ENCODE results near the gene WFIKKN1. TPM values are rescaled to one million over a fixed set of nuclear protein-coding genes. Genes with fewer than 3 reads are reported as not detected.

The WFIKKN1 gene
- total RNA-seq, 2 experiments from 2014 or later = 0.47 to 1.2 TPM

DNA sequence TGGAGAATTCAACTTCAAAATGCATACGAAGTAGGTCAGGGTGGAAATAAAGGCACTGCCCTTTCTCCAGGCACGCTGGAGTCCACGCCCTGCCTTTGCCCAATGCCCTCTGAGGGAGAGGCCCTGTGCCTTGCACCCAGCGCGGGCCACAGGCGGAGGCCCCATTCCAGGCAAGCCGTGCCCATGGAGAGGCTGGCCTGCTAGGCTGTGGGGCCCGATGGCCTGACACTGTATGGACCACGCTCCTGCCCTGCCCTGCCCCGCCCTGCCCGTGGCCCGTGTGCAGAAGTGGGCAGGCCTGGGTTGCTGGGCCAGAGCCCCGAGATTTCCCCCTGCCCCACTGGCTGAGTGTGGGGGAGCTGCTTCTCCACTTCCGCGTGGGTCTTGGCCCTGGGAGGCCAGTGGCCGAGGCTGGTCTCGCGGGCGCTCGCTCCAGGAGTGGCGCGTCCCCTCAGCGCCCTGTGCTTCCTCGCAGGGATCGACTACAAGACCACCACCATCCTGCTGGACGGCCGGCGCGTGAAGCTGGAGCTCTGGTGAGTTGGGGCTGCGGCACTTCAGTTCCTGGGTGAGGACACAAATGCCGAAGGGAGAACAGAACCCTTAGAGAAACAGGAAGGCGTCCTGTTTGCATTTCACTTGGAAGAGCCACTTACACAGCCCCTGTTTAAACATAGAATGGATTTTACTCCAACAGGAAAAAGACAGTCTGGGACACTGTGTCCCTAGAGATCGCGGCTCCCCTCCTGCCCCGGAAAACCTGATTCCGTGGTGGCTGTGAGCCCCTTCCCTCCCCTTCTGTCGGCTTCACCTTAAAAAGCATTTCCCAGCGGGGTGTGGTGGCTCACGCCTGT lies 13.8 kb upstream of the WFIKKN1 start:
- no peak overlapping the region for H3K4me2 ChIP-seq (ENCODE audit: low read length)
- H3K79me2 ChIP-seq (ENCODE audit: insufficient read depth, low read depth, low read length) = no peaks in the 10 kb centered on the region
- BruUV-seq (replicated peaks) = no TSS peak
- DNase-seq (ENCODE audit: low spot score) = no peak
- H3K4me3 ChIP-seq (ENCODE audit: low read depth, low read length, poor library complexity, severe bottlenecking) = no peak overlapping the region
- H3K36me3 ChIP-seq (ENCODE audit: insufficient read depth, low read length) = no peaks in the 10 kb centered on the region
- no peak overlapping the region for H3K27ac ChIP-seq (ENCODE audit: low read depth, low read length, poor library complexity, severe bottlenecking)
- intact Hi-C loops (cut with micrococcal nuclease; ENCODE audit: unreplicated experiment) = no loop called here
- H3K9me2 ChIP-seq (ENCODE audit: insufficient read depth, low read length) = no peaks in the 10 kb centered on the region
- POLR2A ChIA-PET = no interaction called here
- H2AFZ ChIP-seq (ENCODE audit: low read length) = no peak overlapping the region
- CTCF ChIA-PET (ENCODE audit: unreplicated experiment) = no interaction called here
- no peaks in the 10 kb centered on the region for H3K9me3 ChIP-seq (ENCODE audit: low read length)
- no peak for TF ChIP-seq EZH2phosphoT487 (IDR thresholded peaks at IDR 0.05; ENCODE audit: borderline replicate concordance, low read depth, low read length)
- TF ChIP-seq, protein P1, sequence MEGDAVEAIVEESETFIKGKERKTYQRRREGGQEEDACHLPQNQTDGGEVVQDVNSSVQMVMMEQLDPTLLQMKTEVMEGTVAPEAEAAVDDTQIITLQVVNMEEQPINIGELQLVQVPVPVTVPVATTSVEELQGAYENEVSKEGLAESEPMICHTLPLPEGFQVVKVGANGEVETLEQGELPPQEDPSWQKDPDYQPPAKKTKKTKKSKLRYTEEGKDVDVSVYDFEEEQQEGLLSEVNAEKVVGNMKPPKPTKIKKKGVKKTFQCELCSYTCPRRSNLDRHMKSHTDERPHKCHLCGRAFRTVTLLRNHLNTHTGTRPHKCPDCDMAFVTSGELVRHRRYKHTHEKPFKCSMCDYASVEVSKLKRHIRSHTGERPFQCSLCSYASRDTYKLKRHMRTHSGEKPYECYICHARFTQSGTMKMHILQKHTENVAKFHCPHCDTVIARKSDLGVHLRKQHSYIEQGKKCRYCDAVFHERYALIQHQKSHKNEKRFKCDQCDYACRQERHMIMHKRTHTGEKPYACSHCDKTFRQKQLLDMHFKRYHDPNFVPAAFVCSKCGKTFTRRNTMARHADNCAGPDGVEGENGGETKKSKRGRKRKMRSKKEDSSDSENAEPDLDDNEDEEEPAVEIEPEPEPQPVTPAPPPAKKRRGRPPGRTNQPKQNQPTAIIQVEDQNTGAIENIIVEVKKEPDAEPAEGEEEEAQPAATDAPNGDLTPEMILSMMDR (conservative IDR thresholded peaks at IDR 0.05; ENCODE audit: low read length) = no peak
- no peaks in the 10 kb centered on the region for H3K4me1 ChIP-seq (ENCODE audit: insufficient read depth, low read length, poor library complexity, severe bottlenecking)
- H4K20me1 ChIP-seq (ENCODE audit: insufficient read depth, low read length) = no peaks in the 10 kb centered on the region

DNA sequence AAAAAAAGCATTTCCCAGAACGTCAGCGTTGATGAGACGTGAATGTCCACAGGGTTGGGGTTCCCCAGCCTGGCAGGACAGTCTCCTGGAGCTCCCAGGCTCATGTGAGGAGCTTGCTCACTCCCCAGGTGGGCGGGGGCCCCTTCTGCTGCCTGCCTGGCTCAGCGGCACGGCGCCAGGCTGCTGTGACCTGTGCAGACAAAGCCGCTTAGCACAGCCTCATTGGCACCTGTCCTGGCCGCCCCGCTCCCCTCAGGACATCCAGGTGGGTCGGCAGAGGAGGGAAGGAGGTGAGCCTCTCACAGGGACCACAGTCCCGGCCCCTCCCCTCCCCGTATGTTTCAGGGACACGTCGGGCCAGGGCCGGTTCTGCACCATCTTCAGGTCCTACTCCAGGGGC lies 12.9 kb upstream of the WFIKKN1 start:
- H2AFZ ChIP-seq (ENCODE audit: low read length) = no peak overlapping the region
- H3K27ac ChIP-seq (ENCODE audit: low read depth, low read length, poor library complexity, severe bottlenecking) = no peak overlapping the region
- H3K4me2 ChIP-seq (ENCODE audit: low read length) = no peak overlapping the region
- ChIA-PET POLR2A (no interaction called here), CTCF (ENCODE audit: unreplicated experiment) (no interaction called here)
- no peaks in the 10 kb centered on the region for H3K4me1 ChIP-seq (ENCODE audit: insufficient read depth, low read length, poor library complexity, severe bottlenecking)
- H3K36me3 ChIP-seq (ENCODE audit: insufficient read depth, low read length) = no peaks in the 10 kb centered on the region
- no peak for TF ChIP-seq EZH2phosphoT487 (IDR thresholded peaks at IDR 0.05; ENCODE audit: borderline replicate concordance, low read depth, low read length)
- TF ChIP-seq, protein P1 (conservative IDR thresholded peaks at IDR 0.05; ENCODE audit: low read length) = no peak
- no peaks in the 10 kb centered on the region for H3K79me2 ChIP-seq (ENCODE audit: insufficient read depth, low read depth, low read length)
- H4K20me1 ChIP-seq (ENCODE audit: insufficient read depth, low read length) = no peaks in the 10 kb centered on the region
- no peaks in the 10 kb centered on the region for H3K9me2 ChIP-seq (ENCODE audit: insufficient read depth, low read length)
- intact Hi-C loops (cut with micrococcal nuclease; ENCODE audit: unreplicated experiment) = no loop called here
- H3K9me3 ChIP-seq (ENCODE audit: low read length) = no peaks in the 10 kb centered on the region
- DNase-seq (ENCODE audit: low spot score) = no peak
- H3K4me3 ChIP-seq (ENCODE audit: low read depth, low read length, poor library complexity, severe bottlenecking) = no peak overlapping the region
- BruUV-seq (replicated peaks) = no TSS peak

DNA sequence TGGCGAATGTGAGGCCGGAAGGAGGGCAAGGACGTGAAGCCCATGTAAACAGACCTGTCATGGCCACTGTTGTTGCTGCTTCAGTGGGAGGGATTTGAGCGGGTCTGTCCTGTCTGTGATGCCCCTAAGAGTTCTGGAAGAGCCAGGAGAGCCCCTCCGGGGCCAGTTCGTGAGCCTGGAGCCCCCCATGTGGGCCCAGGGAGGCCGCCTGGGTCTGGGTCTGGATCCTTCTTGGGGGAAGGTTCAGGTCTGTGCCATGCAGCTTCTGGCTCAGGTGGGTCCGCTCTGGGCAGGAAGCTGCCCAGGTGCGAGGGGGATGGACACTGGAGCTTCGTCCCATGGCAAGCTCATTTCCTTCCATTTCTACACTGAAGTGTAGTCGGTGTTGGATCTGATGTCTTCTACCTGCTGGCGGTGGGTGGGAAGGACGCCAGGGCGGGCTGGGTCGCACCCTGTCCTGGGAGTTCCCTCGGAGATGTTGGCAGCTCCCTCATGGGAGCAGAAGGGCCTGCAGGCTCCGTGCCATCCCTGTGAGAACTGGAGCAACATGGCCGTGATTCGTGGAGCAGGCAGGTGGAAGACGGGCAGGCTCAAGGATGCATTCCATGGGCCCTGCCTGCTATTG lies 11.2 kb upstream of the WFIKKN1 start:
- no peaks in the 10 kb centered on the region for H3K36me3 ChIP-seq (ENCODE audit: insufficient read depth, low read length)
- H2AFZ ChIP-seq (ENCODE audit: low read length) = no peak overlapping the region
- no peak for DNase-seq (ENCODE audit: low spot score)
- H3K4me3 ChIP-seq (ENCODE audit: low read depth, low read length, poor library complexity, severe bottlenecking) = no peak overlapping the region
- no peaks in the 10 kb centered on the region for H3K79me2 ChIP-seq (ENCODE audit: insufficient read depth, low read depth, low read length)
- no peaks in the 10 kb centered on the region for H4K20me1 ChIP-seq (ENCODE audit: insufficient read depth, low read length)
- intact Hi-C loops (cut with micrococcal nuclease; ENCODE audit: unreplicated experiment) = no loop called here
- ChIA-PET POLR2A (no interaction called here), CTCF (ENCODE audit: unreplicated experiment) (no interaction called here)
- no peaks in the 10 kb centered on the region for H3K4me1 ChIP-seq (ENCODE audit: insufficient read depth, low read length, poor library complexity, severe bottlenecking)
- no TSS peak for BruUV-seq (replicated peaks)
- H3K27ac ChIP-seq (ENCODE audit: low read depth, low read length, poor library complexity, severe bottlenecking) = no peak overlapping the region
- no peaks in the 10 kb centered on the region for H3K9me2 ChIP-seq (ENCODE audit: insufficient read depth, low read length)
- no peaks in the 10 kb centered on the region for H3K9me3 ChIP-seq (ENCODE audit: low read length)
- TF ChIP-seq, protein P1 (conservative IDR thresholded peaks at IDR 0.05; ENCODE audit: low read length) = no peak
- no peak for TF ChIP-seq EZH2phosphoT487 (IDR thresholded peaks at IDR 0.05; ENCODE audit: borderline replicate concordance, low read depth, low read length)
- no peak overlapping the region for H3K4me2 ChIP-seq (ENCODE audit: low read length)
